GM18526 (cell line): Measurements from ENCODE around the gene GPHB5.

Source experiments
- POLR2A ChIP-seq: IDR thresholded peaks from 3 replicates; pipeline ENCODE4 v1.6.1; 2011; ENCODE audit not compliant: insufficient read length; ENCODE audit errors: extremely low read depth

GPHB5 gene, protein sequence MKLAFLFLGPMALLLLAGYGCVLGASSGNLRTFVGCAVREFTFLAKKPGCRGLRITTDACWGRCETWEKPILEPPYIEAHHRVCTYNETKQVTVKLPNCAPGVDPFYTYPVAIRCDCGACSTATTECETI

GRCh38 chr14:63318835-63319234, at the start of gene GPHB5:
GPHB5 (minus strand) TSS chr14:63318935; CDS start chr14:63317849, 1,086 bp downstream.
- TF ChIP-seq POLR2A, result no peak

- no peak for TF ChIP-seq POLR2A
Measured at GRCh38 chr14:63367742-63368364, 49.1 kb upstream of the GPHB5 start.

DNA sequence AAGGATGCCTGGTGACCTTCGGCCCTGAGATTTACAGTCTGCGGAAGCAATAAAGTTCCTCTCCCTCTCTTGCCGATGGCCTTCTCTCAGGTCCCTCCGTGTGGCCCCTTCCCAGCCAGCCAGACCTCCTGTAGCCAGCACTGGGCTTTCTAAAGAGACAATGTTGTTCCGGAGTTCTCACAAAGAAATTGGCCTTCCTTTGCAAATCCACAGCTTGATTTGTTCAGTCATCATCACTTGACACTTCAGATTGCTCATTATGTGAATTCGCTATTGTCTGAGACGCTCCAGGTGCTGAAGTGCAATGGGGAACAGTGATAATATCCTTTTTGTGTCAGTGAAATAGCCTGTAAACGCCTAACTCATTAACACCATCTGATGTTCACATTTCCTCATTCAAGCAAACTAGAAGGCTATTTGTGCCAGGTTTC, 43.7 kb upstream of the GPHB5 start:
- TF ChIP-seq POLR2A, result no peak

DNA sequence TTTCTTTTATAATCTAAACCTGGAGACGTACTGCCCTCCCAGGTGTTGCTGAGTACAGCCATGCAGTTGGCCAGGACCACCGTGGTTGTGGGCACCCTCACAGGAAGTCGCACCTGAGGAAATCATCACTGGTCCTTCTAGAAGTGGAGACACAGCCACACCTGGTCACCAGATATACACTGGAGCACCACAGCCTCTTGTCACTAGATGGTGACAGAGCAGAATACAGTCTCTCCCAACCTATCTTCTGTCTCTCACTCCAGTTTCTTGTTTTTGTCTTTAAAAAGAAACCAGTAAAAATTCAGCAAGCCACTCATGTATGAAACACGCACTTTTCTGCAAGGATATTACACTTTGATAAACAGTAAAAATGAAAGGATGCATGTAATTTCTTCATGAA, 43.1 kb upstream of the GPHB5 start:
- no peak for TF ChIP-seq POLR2A

- TF ChIP-seq POLR2A, result no peak
Measured at GRCh38 chr14:63357841-63358240, 39.1 kb upstream of the GPHB5 start.

GRCh38 chr14:63345826-63346225, 27.1 kb upstream of the GPHB5 start:
- TF ChIP-seq POLR2A, result no peak

GRCh38 chr14:63344336-63344735, 25.6 kb upstream of the GPHB5 start:
- TF ChIP-seq POLR2A, result no peak

- TF ChIP-seq POLR2A, result no peak
Measured at GRCh38 chr14:63343878-63344277, 25.1 kb upstream of the GPHB5 start.

- no peak for TF ChIP-seq POLR2A
Measured at GRCh38 chr14:63342371-63342770, 23.6 kb upstream of the GPHB5 start.

- no peak for TF ChIP-seq POLR2A
Measured at GRCh38 chr14:63328787-63329737, 10.3 kb upstream of the GPHB5 start.

DNA sequence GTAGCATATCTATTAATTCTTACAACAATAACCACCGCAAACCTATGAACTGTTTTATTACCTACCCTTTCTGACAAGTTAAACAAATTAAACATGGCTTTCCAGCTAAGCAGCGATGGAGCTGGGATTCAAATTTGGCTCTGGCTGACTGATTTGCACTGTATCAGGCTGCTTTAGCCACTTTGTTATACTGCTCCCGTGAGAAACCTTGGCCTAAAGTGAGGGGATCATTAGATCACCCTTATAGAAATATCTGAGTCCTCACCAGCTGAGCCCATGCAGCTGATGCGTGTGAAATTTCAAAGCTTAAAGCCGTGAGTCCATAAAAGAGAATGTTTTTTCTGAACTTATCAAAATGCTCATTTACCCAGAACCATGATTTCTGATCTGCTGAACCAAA, 8.1 kb upstream of the GPHB5 start:
- no peak for TF ChIP-seq POLR2A

GRCh38 chr14:63322897-63323573, 4.3 kb upstream of the GPHB5 start:
- TF ChIP-seq POLR2A, result no peak

GRCh38 chr14:63322472-63322871, 3.7 kb upstream of the GPHB5 start:
- no peak for TF ChIP-seq POLR2A

- TF ChIP-seq POLR2A, result no peak
Measured at GRCh38 chr14:63308723-63309317, 9.9 kb downstream of the GPHB5 start.

DNA sequence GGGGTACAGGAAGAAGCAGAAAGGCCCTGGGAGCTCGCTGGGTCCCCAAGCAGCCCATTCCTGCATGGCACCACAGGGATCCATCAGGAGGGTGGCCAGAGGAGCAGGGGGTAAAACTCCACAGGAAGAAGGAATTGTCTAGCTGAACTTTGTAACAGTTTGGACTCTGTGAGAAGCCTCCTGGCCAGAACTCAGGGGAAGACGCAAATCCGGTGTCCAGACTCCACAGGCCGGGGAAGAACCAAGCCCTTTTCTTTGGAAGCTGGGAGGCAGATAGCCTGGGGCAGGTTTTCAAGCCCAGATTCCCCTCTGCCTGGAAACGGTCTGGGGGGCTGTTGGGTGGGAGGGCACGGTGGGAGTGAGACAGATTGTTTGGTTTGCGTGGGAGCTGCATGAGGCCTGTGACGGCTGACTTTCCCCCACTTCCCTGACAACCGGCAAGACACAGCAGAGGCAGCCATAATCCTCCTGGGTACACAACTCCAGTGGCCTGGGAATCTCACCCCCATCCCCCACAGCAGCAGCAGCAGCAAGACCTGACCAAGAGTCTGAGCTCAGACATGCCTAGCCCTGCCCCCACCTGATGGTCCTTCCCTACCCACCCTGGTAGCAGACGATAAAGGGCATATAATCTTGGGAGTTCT, 16.7 kb downstream of the GPHB5 start:
- no peak for TF ChIP-seq POLR2A
